22Rv1 (cell line): ENCODE data around the gene TIAL1.

Experiments used
- H3K27ac ChIP-seq: fragments of 450-650 bp; 2 replicates; pipeline ENCODE4 v1.5.1; 2017
- CTCF ChIP-seq: fragments of 450-650 bp; IDR thresholded peaks from 2 replicates; pipeline ENCODE4 v1.5.1; 2017; ENCODE audit warnings: mild to moderate bottlenecking
- ZFX ChIP-seq: fragments of 450-650 bp; IDR thresholded peaks from 2 replicates; pipeline ENCODE4 v1.6.1; 2017; ENCODE audit warnings: antibody characterized with exemption, borderline replicate concordance

Gene TIAL1

GRCh38 chr10:119540038-119540437 lies 56.7 kb downstream of the TIAL1 start:
- H3K27ac ChIP-seq = no peak overlapping the region
- TF ChIP-seq CTCF = no peak
- no peak for TF ChIP-seq ZFX

- TF ChIP-seq ZFX = no peak
- no peak for TF ChIP-seq CTCF
- no peak overlapping the region for H3K27ac ChIP-seq
These were observed 57.4 kb downstream of the TIAL1 start for GRCh38 chr10:119539359-119539825.

GRCh38 chr10:119538632-119539358 lies 58.0 kb downstream of the TIAL1 start:
- no peak overlapping the region for H3K27ac ChIP-seq
- no peak for TF ChIP-seq ZFX
- TF ChIP-seq CTCF = no peak

GRCh38 chr10:119537953-119538630 lies 58.7 kb downstream of the TIAL1 start:
- no peak overlapping the region for H3K27ac ChIP-seq
- no peak for TF ChIP-seq ZFX
- TF ChIP-seq CTCF = no peak

GRCh38 chr10:119536508-119537025 lies 60.2 kb downstream of the TIAL1 start:
- TF ChIP-seq CTCF (no peak), ZFX (no peak)
- no peak overlapping the region for H3K27ac ChIP-seq

- TF ChIP-seq CTCF (no peak), ZFX (no peak)
- H3K27ac ChIP-seq = no peak overlapping the region
These were observed 60.8 kb downstream of the TIAL1 start for GRCh38 chr10:119535837-119536507.

GRCh38 chr10:119535305-119535704 lies 61.5 kb downstream of the TIAL1 start:
- TF ChIP-seq CTCF = no peak
- TF ChIP-seq ZFX = no peak
- H3K27ac ChIP-seq = no peak overlapping the region
